HG03095 (cell line): Measurements from ENCODE around the gene ATP2A1.
"Not testable (repeated sequence)": the region's sequence is repeated elsewhere in the genome, so short reads cannot be mapped to it uniquely, and the experiment has no call there.

Source experiments
- ATAC-seq: cut with Tn5 transposase; IDR thresholded peaks from one replicate; pipeline ENCODE4 v1.9.1; 2021; ENCODE audit warnings: moderate library complexity; ENCODE audit not compliant: unreplicated experiment

Gene ATP2A1

DNA sequence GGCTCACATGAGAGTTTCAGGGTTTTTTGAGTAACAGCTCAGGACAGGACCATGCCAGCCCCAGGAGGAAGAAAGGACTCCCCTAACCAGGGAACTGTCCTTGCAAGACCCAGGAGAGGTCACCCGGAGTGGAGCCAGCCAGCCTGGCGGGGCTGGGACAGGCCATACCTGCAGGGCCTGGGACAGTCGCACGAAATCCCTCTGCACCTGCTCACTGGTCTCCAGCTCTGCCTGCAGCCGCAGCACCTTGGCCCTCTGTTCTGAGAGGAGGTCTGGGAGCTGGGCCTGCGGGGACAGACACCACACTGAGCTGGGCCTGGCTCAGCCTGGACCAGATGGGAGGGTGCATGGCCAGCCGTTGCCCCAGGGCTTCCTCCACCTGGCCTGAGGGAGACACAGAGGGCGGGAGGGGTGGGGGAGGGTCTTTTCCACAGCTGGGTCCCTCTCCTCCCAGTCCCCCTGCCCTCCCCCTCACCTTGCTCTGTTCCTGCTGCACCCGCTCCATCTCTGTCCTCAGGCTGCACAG is 27.0 kb downstream of the ATP2A1 start:
- ATAC-seq: no peak

DNA sequence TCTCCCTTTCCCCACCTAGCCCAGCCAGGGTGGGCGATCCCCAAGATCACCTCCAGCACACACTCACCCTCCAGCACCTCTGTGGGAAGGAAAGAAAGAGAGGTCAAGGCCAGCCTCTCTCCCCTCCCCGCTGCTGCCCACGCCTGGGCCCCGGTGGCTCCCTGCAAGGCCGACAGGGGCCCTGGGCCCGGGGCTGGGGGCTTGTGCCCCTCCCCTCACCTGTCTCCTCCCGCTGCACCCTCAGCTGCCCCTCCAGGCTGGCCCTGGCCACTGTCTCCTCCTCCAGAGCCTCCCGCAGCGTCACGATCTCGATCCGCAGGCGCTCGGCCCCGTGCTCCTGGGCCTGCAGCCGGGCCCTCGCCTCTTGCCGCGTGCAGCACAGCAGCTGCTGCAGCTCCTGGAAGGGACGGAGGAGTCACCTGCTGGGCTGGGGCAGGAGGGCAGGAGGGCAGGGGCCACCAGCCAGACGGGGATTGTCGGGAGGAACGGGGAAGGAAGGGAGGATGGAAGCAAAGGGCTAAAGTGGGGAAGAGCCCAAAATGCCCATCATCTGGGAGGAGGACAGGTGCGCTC is 27.6 kb downstream of the ATP2A1 start:
- no peak for ATAC-seq

- ATAC-seq: no peak
Observed at GRCh38 chr16:28910086-28911031, 32.1 kb downstream of the ATP2A1 start.

- no peak for ATAC-seq
Observed at GRCh38 chr16:28912558-28912957, 34.3 kb downstream of the ATP2A1 start.

- no peak for ATAC-seq
Observed at GRCh38 chr16:28913946-28914724, 35.8 kb downstream of the ATP2A1 start.

DNA sequence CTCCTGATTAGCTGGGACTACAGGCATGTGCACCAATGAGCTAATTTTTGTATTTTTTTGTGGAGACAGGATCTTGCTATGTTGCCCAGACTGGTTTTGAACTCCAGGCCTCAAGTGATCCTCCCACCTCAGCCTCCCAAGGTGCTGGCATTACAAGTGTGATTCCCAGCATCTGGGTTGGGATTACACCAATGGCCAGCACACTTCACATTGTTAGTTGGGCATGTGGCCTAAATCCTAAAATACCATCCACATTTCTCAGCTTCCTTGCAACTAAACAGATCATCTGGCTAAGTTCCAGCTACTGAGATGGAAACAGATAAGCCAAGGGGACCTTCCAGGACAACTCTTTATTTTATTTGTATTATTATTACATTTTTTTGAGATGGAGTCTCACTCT is 36.9 kb downstream of the ATP2A1 start:
- ATAC-seq: no peak

- ATAC-seq: no peak
Observed at GRCh38 chr16:28917095-28917494, 38.8 kb downstream of the ATP2A1 start.

GRCh38 chr16:28918698-28919097 is 40.4 kb downstream of the ATP2A1 start:
- no peak for ATAC-seq

DNA sequence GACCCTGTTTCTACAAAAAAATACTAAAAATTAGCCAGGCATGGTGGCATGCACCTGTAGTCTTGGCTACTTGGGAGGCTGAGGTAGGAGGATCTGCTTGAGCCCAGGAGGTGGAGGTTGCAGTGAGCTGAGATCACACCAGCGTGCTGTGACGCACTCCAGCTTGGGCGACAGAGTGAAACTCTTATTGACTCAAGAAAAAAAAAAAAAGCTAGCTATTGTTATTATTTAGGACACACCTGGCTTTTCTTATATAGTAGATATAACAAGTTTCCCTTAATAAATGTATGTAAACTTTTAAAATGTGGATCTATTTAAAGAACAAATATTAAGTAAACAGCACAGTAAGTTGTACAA is 44.9 kb downstream of the ATP2A1 start:
- ATAC-seq: no peak

DNA sequence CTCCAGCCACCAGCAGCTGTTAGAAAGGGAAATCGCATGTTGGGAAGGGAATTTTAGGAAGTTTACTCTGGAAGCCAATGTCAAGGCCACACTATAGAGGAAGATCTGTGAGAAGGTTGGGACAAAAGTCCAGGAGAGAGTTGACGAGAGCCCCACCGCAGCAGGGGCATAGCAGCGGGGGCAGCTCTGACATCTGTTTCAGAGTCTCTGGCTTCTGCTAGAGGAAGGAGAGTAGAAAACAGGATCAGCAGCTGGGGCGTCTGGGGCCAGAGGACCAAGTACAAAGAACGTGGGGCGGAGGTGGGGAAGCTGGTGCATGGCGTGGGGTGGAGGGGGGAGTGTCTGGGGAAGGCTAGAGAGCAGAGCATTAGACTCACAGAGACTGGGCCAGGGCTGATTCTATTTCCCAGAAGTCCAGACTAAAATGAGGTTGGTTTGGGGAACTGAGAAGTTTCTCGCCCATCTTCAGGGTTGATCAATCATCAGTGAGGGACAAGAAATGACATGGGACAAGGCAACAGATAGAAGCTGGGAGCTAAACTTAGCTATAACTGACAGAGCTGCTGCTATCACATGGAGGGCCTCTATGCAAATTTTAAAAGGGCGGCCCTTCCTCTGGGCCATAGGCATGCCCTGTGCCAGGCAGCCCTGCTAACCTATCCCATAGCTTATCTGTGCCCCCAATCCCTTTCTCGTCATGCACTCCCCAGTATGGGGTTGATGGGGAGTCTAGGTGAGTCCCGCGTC is 45.5 kb downstream of the ATP2A1 start:
- peak; percentile 53 for ATAC-seq

- no peak for ATAC-seq
Observed at GRCh38 chr16:28924399-28924761, 46.1 kb downstream of the ATP2A1 start.

- ATAC-seq: peak; percentile 48
Observed at GRCh38 chr16:28924762-28925385, 46.6 kb downstream of the ATP2A1 start, which contains the start of gene RABEP2. TSS of gene RABEP2 (minus strand) at chr16:28925238. CDS start at chr16:28925163, 75 bp downstream.

GRCh38 chr16:28925386-28926228 is 47.3 kb downstream of the ATP2A1 start:
- ATAC-seq: peak; percentile 33

GRCh38 chr16:28926284-28926683 is 48.0 kb downstream of the ATP2A1 start:
- ATAC-seq: not testable (repeated sequence)

DNA sequence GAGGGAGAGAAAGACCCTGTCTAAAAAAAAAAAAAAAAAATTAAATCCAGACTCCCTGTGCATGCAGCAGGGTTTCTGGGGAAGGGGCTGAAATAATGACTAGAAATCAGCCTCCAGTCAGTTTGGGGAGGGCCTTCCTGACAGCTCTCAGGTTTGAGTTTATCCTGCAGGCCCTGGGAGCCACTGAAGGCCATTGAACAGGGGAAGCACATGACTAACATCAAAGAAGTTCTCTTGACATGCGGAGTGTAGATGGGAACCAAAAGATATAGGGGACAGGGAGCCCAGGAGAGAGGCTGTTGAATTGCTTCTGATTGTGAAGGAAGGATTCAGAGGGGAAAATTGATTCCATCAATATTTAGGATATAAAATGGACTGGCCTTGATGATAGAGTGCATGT is 49.5 kb downstream of the ATP2A1 start:
- ATAC-seq: no peak

DNA sequence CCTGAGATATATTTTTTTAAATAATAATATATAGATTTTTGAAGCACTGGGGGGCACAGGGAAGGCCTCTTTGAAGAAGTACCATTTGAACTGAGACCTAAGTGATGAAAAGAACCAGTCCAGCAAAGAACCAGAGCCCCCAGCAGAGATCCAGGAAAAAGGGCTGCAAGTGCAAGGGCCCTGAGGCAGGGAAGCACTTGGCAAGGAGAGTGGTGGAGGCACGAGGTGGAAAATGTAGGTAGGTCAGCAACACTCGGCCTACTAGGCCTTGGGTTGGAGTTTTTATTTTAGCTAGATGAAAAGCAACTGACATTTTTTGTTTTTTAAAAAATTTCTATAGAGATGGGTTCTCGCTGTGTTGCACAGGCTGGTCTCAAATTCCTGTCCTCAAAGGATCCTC is 51.9 kb downstream of the ATP2A1 start:
- ATAC-seq: no peak

DNA sequence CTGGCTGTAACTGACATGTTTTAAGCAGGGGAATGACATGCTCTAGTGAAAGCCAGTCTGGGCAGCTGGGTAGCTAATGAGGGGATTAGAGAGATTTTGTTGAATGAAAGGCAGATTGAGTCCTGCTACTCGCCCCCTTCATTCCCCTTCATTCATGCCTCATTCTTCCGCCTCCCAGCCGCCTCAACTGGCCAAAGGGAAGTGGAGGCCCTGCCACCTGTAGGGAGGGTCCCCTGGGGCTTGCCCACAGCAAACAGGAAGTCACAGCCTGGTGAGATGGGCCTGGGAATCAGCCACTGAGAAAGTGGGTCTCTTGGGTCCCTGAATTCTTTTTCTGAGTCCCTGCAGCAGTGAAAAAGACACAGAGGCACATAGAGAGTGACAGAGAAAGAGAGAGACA is 52.4 kb downstream of the ATP2A1 start:
- ATAC-seq: no peak

GRCh38 chr16:28931801-28932225 is 53.5 kb downstream of the ATP2A1 start, which contains the start of gene CD19:
TSS of gene CD19 (plus strand) at chr16:28931971. CDS start at chr16:28932001, 30 bp downstream.
- no peak for ATAC-seq
